GM18861 (cell line): Measurements from ENCODE around the gene HGFAC.

Experiments used
- ATAC-seq: cut with Tn5 transposase; IDR thresholded peaks from one replicate; pipeline ENCODE4 v1.9.1; 2021; ENCODE audit not compliant: unreplicated experiment

HGFAC gene

GRCh38 chr4:3485011-3485791 lies 43.4 kb downstream of the HGFAC start:
- ATAC-seq: no peak

GRCh38 chr4:3485886-3486540 lies 44.2 kb downstream of the HGFAC start:
- ATAC-seq: no peak

- no peak for ATAC-seq
Observed at GRCh38 chr4:3486541-3487540, 45.1 kb downstream of the HGFAC start.

GRCh38 chr4:3487861-3488260 lies 46.1 kb downstream of the HGFAC start:
- ATAC-seq: no peak

GRCh38 chr4:3488820-3489219 lies 47.1 kb downstream of the HGFAC start:
- no peak for ATAC-seq

GRCh38 chr4:3489451-3489962 lies 47.7 kb downstream of the HGFAC start:
- ATAC-seq: no peak

- ATAC-seq: no peak
Observed at GRCh38 chr4:3491681-3492405, 50.1 kb downstream of the HGFAC start.

- ATAC-seq: no peak
Observed at GRCh38 chr4:3492741-3493719, 51.3 kb downstream of the HGFAC start.

GRCh38 chr4:3493720-3494461 lies 52.1 kb downstream of the HGFAC start:
- ATAC-seq: no peak

- ATAC-seq: no peak
Observed at GRCh38 chr4:3494462-3494871, 52.7 kb downstream of the HGFAC start.

- no peak for ATAC-seq
Observed at GRCh38 chr4:3495204-3495975, 53.6 kb downstream of the HGFAC start.

GRCh38 chr4:3496021-3496420 lies 54.3 kb downstream of the HGFAC start:
- ATAC-seq: no peak

GRCh38 chr4:3497095-3497494 lies 55.3 kb downstream of the HGFAC start:
- no peak for ATAC-seq

- no peak for ATAC-seq
Observed at GRCh38 chr4:3497523-3498389, 56.0 kb downstream of the HGFAC start.

- no peak for ATAC-seq
Observed at GRCh38 chr4:3498407-3498806, 56.6 kb downstream of the HGFAC start.
